GM21423 (cell line): ENCODE data around the gene CIROP.

Experiments
- ATAC-seq: cut with Tn5 transposase; IDR thresholded peaks from one replicate; pipeline ENCODE4 v1.9.1; 2021; ENCODE audit warnings: mild to moderate bottlenecking, moderate library complexity; ENCODE audit not compliant: unreplicated experiment

The CIROP gene

GRCh38 chr14:23054000-23054811 lies 50.6 kb downstream of the CIROP start:
- no peak for ATAC-seq

- ATAC-seq: no peak
These were observed 51.4 kb downstream of the CIROP start for GRCh38 chr14:23053426-23053825.

DNA sequence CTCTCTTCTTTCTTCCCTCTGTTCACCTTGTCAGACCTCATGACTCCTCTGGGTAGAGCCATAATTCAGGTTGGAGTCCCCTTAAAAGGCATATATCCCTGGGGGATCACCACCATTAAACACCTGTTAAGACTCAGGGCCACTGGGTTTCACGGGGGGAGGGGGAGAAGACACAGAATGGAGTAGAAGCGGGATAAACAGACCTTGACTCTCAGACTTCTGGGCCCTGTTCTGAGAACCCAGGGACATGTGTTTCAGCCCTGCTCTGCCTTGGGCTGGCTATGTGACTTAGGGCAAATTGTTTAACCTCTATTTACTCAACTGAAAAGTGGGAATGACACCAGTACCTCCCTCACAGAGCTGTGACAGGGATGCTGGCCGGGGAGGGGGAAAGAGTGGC lies 52.1 kb downstream of the CIROP start:
- no peak for ATAC-seq

GRCh38 chr14:23052182-23052623 lies 52.6 kb downstream of the CIROP start:
- ATAC-seq: no peak

- no peak for ATAC-seq
These were observed 53.4 kb downstream of the CIROP start for GRCh38 chr14:23051141-23052057.
